Heart left ventricle (tissue), 16 donors: ENCODE results near the gene DTX4. TPM values are rescaled to one million over a fixed set of nuclear protein-coding genes. Genes with fewer than 3 reads are reported as not detected.

ENCODE experiments used
- ATAC-seq, 4 donors: fragments of 200-7000 bp; cut with Tn5 transposase; one replicate each; pipeline ENCODE4 v1.9.1; 2020 to 2022; ENCODE audit warnings: moderate library complexity in 4 of 4, mild to moderate bottlenecking in 3 of 4, moderate number of reproducible peaks in 1 of 4
- DNase-seq, 5 donors: peaks; one replicate each; pipeline ENCODE4 v3.0.0-alpha.2; 2020
- H3K27ac ChIP-seq, 12 donors: fragments of 200-600 bp; sonication (generic) in 4 of 12; one replicate each; pipeline versions ENCODE4 v1.5.0 to v1.8.0; 2016 to 2022; ENCODE audit warnings: mild to moderate bottlenecking in 2 of 12
- H3K27me3 ChIP-seq, 9 donors: fragments of 200-600 bp; sonication (generic) in 2 of 9; one replicate each; pipeline versions ENCODE4 v1.5.1 to v1.8.0; 2016 to 2022; ENCODE audit warnings: mild to moderate bottlenecking in 3 of 9
- H3K36me3 ChIP-seq, 9 donors: fragments of 200-600 bp; sonication (generic) in 2 of 9; one replicate each; pipeline versions ENCODE4 v1.5.0 to v1.8.0; 2018 to 2022; ENCODE audit warnings: mild to moderate bottlenecking in 2 of 9
- H3K4me1 ChIP-seq, 12 donors: fragments of 200-600 bp; sonication (generic) in 4 of 12; one replicate each; pipeline versions ENCODE4 v1.5.0 to v1.8.0; 2016 to 2022; ENCODE audit warnings: mild to moderate bottlenecking in 3 of 12
- H3K4me3 ChIP-seq, 12 donors: fragments of 200-600 bp; sonication (generic) in 4 of 12; one replicate each; pipeline versions ENCODE4 v1.5.0 to v1.8.0; 2017 to 2022; ENCODE audit warnings: mild to moderate bottlenecking in 9 of 12, moderate library complexity in 4 of 12
- H3K9me3 ChIP-seq, 12 donors: fragments of 200-600 bp; sonication (generic) in 4 of 12; one replicate each; pipeline versions ENCODE4 v1.5.0 to v1.8.0; 2016 to 2022; ENCODE audit warnings: mild to moderate bottlenecking in 1 of 12
- CTCF ChIP-seq, 12 donors: fragments of 200-600 bp; sonication (generic) in 4 of 12; IDR thresholded peaks; one replicate each; pipeline versions ENCODE4 v1.5.0 to v1.8.0; 2018 to 2022; ENCODE audit warnings: antibody characterized with exemption in 12 of 12, mild to moderate bottlenecking in 5 of 12
- POLR2A ChIP-seq, 2 donors: fragments of 450-650 bp; IDR thresholded peaks; one replicate each; pipeline ENCODE4 v1.6.1; 2017; ENCODE audit warnings: antibody characterized with exemption in 2 of 2, mild to moderate bottlenecking in 2 of 2, moderate library complexity in 2 of 2
- WGBS, 4 donors: extraction: QIAGEN DNeasy Blood & Tissue Kit in 2 of 4; methylation state at CpG; one replicate each; pipeline versions ENCODE4 v1.1.5 to v1.1.7; 2013 to 2018; 5-methylcytosine and 5-hydroxymethylcytosine counted together
- intact Hi-C, 10 donors: fragments of 100-400 bp; cut with DNase I; formaldehyde crosslinking; loops; one replicate each; pipeline versions ENCODE4 v1.11.1 to v1.14.2; 2022
- polyA plus RNA-seq, 2 donors: library from polyadenylated mRNA; stranded (reverse); fragments of 200-250 nt; gene quantifications; one replicate each; pipeline ENCODE4 v1.2.3, GENCODE V29; 2013
- total RNA-seq, 9 donors: library from RNA; depleted of rRNA in 2 of 9; stranded (reverse); fragments of >200 nt in 2 of 9; fragmentation: NEBNext Ultra II Directional in 3 of 9; extraction: Animal tissue kit (Norgen Biotek cat#: 25700) in 3 of 9; gene quantifications; one replicate each; pipeline versions ENCODE4 v1.1.0 to v1.2.4, GENCODE V29; 2016 to 2023
- donor health status: ischemic (EF 13 %, LVEDD 7.1; RV severe dilation, severe dysfunction).
- donor health status: healthy with polysubstance abuse.
- donor health status: DM: no; HTN: yes; CAD: no.
- donor health status: DM: no; HTN: no; CAD: no.
- donor health status: ischemic (EF 25% LVEDD 6.9; RV normal size, moderate dysfunction).
- donor health status: ischemic (EF 25% LVEDD 5.7; RV mildly dilated, moderate dysfunction).
- donor health status: healthy.
- donor health status: DM: yes; HTN: yes; CAD: no.
- donor health status: ischemic (EF 35%, LVEDD 5.7; RV mildly dilated, moderate dysfunction).
- donor health status: nonischemic (EF 11% LVEDD 7.7; RV severe dilation, severe dysfunction).
- donor health status: DM: yes; HTN: yes; CAD: no.
- donor health status: PGD.
- donor health status: ischemic (EF 29% LVEDD 5.4; RV normal size, mild dysfunction).
- donor health status: nonischemic (EF 23%, LVEDD 6.1; RV moderate dilation, normal function).

Gene DTX4
- total and polyA plus RNA-seq, 11 donors: 0.74 to 6.8 (median 1.8) TPM

- Histone ChIP-seq H3K9me3 (peaks cover 0 to 9% (median 2%) of the 10 kb centered on the region in 12 donors), H3K27ac (no peak overlapping the region), H3K36me3 (peaks cover 0 to 14% (median 5%) of the 10 kb centered on the region in 9 donors), H3K4me3 (no peak overlapping the region), H3K4me1 (peaks cover 0 to 33% (median 5%) of the 10 kb centered on the region in 12 donors), H3K27me3 (no peaks in the 10 kb centered on the region)
- no peak for ATAC-seq
- TF ChIP-seq POLR2A (IDR thresholded peaks at IDR 0.05) (no peak), CTCF (IDR thresholded peaks at IDR 0.05) (no peak)
- DNase-seq: no peak
- 91 to 99% (median 95%) methylated on average over 4 of the region's 4 CpGs for WGBS, 4 donors
- intact Hi-C loops: no loop called here
Measured at GRCh38 chr11:59182457-59183151, 10.7 kb downstream of the DTX4 start.

GRCh38 chr11:59183771-59184170, 11.8 kb downstream of the DTX4 start:
- Histone ChIP-seq H3K4me1 (peaks cover 0 to 36% (median 6%) of the 10 kb centered on the region in 12 donors), H3K9me3 (peaks cover 0 to 9% (median 2%) of the 10 kb centered on the region in 12 donors), H3K4me3 (no peak overlapping the region), H3K27ac (peak overlapping the region in 1 of 12 donors; percentile 38), H3K27me3 (no peaks in the 10 kb centered on the region), H3K36me3 (peaks cover 0 to 14% (median 5%) of the 10 kb centered on the region in 9 donors)
- WGBS, 4 donors: 59 to 80% (median 68%) methylated on average over 1 of the region's 1 CpG
- no peak for TF ChIP-seq POLR2A (IDR thresholded peaks at IDR 0.05)
- TF ChIP-seq CTCF (IDR thresholded peaks at IDR 0.05): no peak
- intact Hi-C loops: no loop called here
- ATAC-seq (no peak), DNase-seq (no peak)

DNA sequence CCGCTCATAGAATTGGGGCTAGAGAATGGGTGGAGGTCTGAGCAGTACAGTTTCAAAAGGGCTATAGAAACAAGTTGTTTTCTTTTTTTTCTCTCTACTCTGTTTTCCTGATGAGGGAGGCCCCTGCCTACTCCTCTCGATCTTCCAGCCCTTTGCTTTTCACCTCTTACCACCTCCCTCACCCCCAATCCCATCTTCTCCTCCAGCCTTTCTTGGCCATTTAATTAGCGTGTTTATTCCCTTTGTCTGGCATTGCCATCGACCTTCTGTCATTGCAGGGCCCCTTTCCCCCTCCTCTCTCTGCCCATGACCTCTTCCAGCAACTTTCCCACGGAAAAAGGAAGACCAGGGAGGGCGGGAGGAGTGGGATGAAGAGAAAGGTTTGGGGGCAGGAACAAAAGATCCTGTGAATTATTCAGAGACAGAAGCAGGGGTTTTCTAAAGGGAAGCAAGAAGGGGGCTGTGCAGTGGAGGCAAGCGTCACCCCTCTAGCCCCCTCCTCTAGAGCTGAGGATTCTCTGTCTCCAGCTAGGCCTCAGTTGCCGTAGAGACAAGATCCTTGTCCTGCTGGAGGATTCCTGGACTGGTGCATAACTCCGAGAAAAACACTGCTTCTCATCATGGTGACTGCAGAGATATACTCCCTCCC, 12.9 kb downstream of the DTX4 start:
- ATAC-seq (no peak), DNase-seq (no peak)
- H3K4me3 ChIP-seq: no peak overlapping the region
- H3K36me3 ChIP-seq: peaks cover 0 to 22% (median 5%) of the 10 kb centered on the region in 9 donors
- no peak for TF ChIP-seq POLR2A (IDR thresholded peaks at IDR 0.05)
- TF ChIP-seq CTCF (IDR thresholded peaks at IDR 0.05): no peak
- H3K27me3 ChIP-seq: no peaks in the 10 kb centered on the region
- H3K4me1 ChIP-seq: peaks cover 0 to 46% (median 11%) of the 10 kb centered on the region in 12 donors
- no peaks in the 10 kb centered on the region for H3K9me3 ChIP-seq
- WGBS, 4 donors: 57 to 71% (median 63%) methylated on average over 9 of the region's 9 CpGs
- peak overlapping the region in 1 of 12 donors; percentile 16 for H3K27ac ChIP-seq
- intact Hi-C loops: no loop called here

DNA sequence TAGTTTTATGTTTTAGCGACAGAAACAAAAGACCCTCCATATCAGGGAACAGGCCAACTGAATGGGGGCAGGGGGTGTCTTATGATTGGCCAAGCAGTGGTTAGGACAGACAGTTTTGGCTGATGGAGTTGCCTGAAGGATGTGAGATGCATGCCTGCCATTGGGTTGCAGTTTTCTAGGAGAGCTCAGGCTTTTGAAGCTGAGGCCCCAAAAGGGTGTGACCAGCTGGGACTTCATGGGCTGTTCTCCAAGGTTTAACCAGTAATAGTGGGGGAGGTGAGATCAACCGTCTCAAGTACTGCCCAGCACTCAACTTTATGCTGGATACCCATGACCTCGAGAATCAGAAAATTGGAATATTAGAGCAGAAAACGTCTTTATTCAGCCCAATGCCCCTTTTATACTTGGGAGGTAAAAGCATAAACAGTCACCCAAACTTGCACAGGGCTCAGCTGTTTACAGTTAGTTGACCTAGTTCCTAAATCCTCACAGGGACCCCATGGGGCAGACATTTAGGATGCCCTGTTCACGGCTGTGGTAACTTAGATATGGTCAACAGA, 13.5 kb downstream of the DTX4 start:
- WGBS, 4 donors: 75 to 83% (median 78%) methylated on average over 5 of the region's 5 CpGs
- H3K27me3 ChIP-seq: no peaks in the 10 kb centered on the region
- H3K27ac ChIP-seq: peak overlapping the region in 3 of 12 donors; percentile 7 to 42 (median 16)
- DNase-seq (no peak), ATAC-seq (no peak)
- intact Hi-C loops: no loop called here
- peaks cover 0 to 22% (median 5%) of the 10 kb centered on the region in 9 donors for H3K36me3 ChIP-seq
- TF ChIP-seq CTCF (IDR thresholded peaks at IDR 0.05) (no peak), POLR2A (IDR thresholded peaks at IDR 0.05) (no peak)
- H3K4me1 ChIP-seq: peaks cover 0 to 53% (median 12%) of the 10 kb centered on the region in 12 donors
- H3K9me3 ChIP-seq: no peaks in the 10 kb centered on the region
- H3K4me3 ChIP-seq: no peak overlapping the region
